ENCODE measurements around the gene MRM2.
A peak's percentile ranks its signal among the peaks of the same experiment; 100 is the strongest.

MRM2 gene

DNA sequence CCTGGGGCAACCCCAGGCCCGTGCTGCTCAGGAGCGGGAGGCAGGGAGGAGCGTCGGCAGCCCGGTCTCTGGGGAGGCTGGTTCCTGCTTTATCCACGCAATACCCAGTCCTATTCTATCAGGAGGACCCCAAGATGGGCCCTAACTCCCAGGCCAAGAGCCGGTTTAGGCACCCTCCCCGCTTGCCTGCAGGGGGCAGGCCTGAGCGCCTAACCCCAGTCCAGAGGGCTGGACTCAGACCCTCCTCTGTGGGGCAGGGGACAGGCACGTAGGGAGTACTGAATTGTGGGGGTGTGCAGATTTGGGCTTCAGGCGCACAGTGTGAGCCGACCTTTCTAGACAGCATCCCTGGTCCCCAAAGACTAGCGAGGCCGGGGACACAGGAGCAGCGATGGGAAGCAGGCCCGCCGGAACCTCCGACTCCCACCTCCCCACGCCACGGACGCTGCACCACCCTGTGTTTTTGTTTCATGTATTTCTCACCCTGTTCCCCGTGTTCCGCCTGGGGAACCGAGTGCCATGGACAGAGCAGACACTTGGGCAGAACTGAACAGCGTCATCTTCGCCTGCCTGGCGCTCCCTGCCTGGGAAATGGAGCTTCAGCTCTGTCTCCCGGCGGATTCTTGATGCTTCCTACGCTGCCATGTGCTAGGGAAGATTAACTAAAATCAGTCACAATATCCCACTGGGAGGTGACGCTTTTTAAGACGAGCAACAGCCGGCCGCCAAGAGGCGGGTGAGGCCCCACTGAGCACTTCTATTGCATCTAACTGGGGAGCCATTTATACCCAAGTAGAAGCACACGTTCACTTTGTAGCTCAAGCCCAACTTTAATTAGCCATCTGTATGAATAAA, 5.4 kb upstream of the MRM2 start:
- peak; percentile 30 for DNase-seq (ENCODE audit: low read depth)

DNA sequence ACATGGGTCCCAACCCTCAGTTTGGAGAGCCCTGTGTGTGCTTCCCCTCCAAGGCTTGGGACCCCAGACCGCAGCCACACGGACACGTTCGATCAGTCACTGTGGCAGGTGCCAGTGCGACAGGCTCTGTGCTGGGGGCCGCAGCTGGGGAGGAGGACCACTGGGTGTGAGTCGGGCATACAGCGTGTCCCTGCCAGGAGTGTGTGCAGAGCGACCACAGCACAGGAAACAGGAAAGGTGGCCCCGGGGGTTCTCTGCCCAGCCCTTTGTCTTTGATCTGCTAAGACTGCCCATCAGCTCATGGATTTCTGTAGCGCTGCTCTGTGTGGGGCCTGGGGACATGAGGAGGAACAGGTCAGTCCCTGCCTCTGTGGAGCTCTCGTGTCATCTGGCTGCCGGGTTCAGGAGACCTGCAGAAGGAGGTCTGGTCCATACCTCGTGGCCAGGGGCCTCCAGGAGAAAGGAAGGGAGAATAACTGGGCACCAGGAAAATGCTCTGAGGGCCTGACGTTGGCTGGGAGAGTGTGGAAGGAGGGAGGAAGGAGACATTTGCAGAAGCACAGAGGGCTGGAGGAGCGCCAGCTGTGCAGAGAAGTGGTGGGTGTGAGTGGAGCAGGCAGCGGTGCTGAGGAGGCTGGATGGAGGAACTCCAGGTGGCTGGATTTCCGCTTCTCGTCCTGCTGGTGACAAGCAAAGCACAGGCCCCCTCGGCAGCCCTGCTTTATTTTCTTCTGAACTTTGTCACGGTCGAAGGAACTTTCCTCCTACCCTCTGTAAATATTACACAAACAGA, 4.1 kb upstream of the MRM2 start:
- DNase-seq (ENCODE audit: low read depth): no peak

DNA sequence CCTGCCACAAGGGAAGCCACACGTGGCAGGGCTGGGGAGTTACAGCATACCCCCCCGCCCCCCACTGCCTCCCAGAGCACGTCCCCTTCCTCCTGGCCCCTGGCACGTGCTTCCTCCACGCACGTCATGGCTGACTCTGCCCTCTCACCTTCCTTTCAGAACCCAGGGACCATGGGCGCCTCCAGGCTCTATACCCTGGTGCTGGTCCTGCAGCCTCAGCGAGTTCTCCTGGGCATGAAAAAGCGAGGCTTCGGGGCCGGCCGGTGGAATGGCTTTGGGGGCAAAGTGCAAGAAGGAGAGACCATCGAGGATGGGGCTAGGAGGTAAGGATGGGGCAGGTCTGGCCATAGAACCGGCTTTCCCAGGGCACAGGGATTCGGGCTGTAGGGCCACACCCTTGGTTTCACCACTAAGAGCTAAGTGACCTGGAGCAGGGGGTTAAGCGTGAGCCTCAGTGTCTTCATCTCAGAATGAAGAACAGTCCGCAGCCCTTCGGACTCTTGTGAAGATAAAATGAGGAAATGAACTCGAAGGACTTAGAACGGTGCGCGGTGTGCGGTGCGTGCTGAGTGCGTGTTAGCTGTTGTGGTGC, 2.5 kb upstream of the MRM2 start:
- no peak for DNase-seq (ENCODE audit: low read depth)

- DNase-seq (ENCODE audit: low read depth): no peak
Measured at GRCh38 chr7:2243458-2243857, 1.5 kb upstream of the MRM2 start.

DNA sequence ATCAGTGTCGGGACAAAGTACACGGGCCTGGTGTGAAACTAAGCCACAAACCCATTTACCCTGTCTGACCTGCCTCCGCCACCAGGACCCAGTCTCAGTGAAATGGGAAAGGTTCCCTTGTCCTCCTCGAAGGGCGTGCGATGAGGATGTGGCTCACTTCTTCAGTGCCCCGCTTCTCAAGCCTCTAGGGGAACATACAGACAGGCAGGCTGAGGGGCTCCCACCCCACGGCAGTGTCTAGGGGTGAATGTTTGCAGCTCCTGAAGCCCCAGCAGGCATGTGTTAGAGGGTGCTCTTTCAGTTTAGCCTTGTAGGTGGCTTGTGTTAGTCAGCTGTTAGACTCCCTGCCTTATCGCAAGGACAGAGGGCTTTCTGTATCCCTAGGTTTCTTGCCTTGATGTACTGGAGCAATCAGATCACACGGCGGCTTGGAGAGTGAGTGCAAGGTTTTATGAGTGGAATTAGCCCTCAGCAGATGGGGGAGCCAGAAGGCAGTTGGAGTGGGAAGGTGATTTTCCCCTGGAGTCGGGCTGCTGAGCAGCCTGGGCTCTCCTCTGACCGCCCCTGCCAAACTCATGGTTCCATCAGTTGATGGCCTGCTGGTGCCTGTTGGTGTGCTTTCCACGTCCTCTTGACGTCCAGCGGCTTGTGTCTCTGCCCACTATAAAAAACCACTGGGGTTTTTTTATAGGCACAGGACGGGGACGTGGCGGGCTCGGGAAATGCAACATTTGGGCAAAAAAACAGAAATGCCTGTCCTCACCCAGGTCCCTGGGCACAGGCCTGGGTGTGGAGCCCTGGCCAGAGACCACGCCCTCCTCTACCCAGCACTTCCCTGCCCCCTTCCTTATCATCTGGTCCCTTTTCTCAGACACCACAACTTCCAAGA, 780 bp upstream of the MRM2 start:
- peak; percentile 35 for DNase-seq (ENCODE audit: low read depth)

- DNase-seq (ENCODE audit: low read depth): no peak
Measured at GRCh38 chr7:2239242-2239641, 2.8 kb downstream of the MRM2 start.

DNA sequence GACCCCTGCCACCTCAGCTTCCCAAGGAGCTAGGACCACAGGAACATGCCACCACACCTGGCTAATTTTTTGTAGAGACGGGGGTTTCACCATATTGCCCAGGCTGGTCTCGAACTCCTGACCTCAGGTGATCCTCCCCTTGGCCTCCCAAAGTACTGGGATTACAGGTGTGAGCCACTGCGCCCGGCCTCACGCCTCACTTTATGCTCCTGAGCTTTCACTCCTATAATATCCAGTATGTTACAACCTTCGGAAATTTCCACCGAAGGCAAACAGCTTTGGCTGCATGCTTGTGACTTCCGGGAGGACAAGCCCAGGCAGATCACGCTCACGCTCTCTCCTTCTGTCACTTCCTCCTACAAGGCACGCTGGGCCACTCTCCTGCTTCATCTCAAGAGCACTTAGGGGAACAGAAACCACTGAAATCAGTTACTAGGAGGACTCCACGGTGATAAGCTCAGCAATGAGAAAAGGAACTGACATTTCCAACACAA, 4.8 kb downstream of the MRM2 start:
- DNase-seq (ENCODE audit: low read depth): no peak

DNA sequence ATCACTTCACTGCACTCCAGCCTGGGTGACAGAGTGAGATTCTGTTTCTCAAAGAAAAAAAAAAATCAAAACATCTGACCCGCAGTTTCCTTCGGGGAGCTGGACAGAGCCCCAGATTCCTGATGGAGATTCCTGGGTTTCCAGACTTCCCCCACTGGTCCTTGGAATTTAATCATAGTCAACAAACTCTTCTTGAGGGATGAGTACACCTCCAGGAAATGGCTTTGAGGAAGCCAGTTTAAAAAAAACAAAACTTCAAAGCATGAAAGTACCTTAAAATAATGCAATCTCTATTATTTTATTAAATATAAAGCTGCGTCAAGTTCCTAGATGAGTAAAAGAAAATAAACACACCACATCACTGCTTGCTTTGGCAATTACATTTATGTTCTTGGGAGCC, 8.1 kb downstream of the MRM2 start:
- DNase-seq (ENCODE audit: low read depth): peak; percentile 72

- peak; percentile 91 for DNase-seq (ENCODE audit: low read depth)
Measured at GRCh38 chr7:2232766-2233520, 9.1 kb downstream of the MRM2 start, which contains the start of gene MAD1L1. Gene MAD1L1, minus strand, starts transcription at chr7:2232945. Its CDS starts 2,812 bp downstream, at chr7:2230133.

GRCh38 chr7:2231992-2232765, 9.8 kb downstream of the MRM2 start:
- peak; percentile 21 for DNase-seq (ENCODE audit: low read depth)

GRCh38 chr7:2230882-2231281, 11.1 kb downstream of the MRM2 start:
- DNase-seq (ENCODE audit: low read depth): no peak

- DNase-seq (ENCODE audit: low read depth): no peak
Measured at GRCh38 chr7:2230226-2230625, 11.8 kb downstream of the MRM2 start.

DNA sequence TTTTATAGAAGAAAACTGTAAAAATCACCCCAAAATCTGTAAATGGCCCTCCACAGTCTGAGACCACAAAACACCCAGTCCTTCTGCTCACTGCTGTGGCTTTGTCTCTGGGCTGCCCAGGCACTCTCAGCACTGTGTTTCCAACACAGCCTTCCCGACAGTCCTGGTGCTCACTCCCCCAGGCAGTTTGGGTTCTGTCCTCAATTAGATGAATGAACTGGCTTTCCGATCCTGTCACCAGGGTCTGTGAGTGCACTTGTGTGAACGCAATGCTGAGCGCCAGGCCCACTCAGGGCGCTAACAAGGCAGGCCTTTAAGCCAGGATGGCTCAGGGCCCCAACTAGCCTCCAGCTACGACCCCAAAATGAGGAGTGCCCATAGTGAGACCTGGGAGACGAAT, 12.5 kb downstream of the MRM2 start:
- DNase-seq (ENCODE audit: low read depth): no peak

DNA sequence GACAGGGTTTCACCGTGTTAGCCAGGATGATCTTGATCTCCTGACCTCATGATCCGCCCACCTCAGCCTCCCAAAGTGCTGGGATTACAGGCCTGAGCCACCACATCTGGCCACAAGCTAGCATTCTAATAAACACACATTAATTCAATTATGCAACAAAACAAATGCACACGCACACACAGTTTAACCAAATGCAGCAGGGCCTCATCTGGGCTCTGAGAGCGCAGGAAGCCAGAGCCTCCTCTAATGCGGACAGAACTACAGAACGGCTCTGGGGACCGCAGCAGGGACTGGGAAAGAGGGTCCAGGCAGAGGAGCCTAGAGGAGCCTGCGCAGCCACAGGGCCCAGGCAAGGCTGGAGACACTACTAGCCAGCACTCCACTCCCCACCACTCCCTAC, 13.1 kb downstream of the MRM2 start:
- no peak for DNase-seq (ENCODE audit: low read depth)

DNA sequence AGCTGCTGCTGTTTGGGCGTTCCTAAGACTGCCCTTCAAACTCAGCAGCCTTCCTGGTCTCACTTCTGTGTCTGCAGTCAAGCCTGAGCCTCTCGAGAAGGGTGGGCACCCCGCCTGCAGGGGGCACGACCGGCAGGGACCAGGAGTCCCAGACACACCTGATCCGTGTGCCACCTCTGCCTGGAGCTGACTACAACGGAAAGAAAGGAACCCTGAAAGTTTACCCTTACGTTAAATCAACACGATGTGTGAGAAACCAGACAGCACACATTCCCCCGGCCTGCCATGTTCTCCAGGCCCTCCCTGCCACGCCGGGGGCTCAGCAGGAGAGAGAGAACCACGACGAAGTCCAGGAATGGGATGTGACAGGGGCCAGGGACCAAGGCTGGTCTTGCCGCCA, 14.3 kb downstream of the MRM2 start:
- no peak for DNase-seq (ENCODE audit: low read depth)

GRCh38 chr7:2225830-2226229, 16.2 kb downstream of the MRM2 start:
- no peak for DNase-seq (ENCODE audit: low read depth)

GRCh38 chr7:2225336-2225735, 16.7 kb downstream of the MRM2 start:
- DNase-seq (ENCODE audit: low read depth): no peak

DNA sequence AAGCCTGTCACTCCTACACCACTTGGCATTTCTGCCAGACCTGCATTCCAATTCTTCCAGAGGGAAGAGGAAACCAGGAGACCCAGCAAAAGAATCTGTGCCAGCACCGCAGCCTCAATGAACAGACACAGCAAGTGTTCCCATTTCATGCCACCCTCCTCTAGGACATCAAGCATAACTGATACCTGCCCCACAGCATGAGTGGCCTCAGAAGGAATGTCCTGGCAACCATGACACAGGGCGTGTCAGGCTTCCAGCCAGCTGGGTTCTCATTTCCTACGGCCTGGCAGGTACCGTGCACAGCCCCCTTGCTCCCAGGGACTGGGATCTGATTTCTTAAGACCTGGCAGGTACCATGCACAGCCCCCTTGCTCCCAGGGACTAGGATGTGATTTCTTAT, 17.1 kb downstream of the MRM2 start:
- DNase-seq (ENCODE audit: low read depth): no peak

GRCh38 chr7:2224491-2224928, 17.5 kb downstream of the MRM2 start:
- no peak for DNase-seq (ENCODE audit: low read depth)

DNA sequence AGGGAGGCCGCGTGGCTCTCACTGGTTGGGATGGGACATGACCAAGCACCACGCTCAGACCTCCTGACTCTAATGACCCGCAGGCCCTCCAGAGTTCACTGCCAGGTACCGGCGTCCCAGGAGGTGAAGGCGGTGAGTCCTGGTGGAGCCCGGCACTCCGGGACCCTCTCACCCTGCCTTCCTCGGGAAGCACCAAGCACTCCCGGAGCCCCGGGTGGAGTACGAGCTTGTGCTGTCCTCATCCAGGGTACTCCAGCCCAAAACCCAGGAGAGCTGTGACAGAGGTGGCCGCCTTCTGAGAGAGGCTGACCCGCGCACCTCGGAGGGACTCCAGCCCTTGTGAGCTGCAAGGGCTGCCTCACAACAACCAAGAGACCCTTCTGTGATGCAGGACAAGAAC, 18.7 kb downstream of the MRM2 start:
- no peak for DNase-seq (ENCODE audit: low read depth)
